Measurements from ENCODE around the gene UGT1A7. TPM values are rescaled to one million over a fixed set of nuclear protein-coding genes. Genes with fewer than 3 reads are reported as not detected.

Gene UGT1A7
- total and polyA plus RNA-seq, 9 donors, result 0.13 TPM; not detected in 8

- Histone ChIP-seq H3K27me3 (ENCODE audit: control insufficient read depth, insufficient read depth, low read length) (no peaks in the 10 kb centered on the region), H3K36me3 (ENCODE audit: control insufficient read depth, insufficient read depth, low read length) (no peaks in the 10 kb centered on the region), H3K27ac (ENCODE audit: low read length) (no peak overlapping the region), H3K9me3 (replicated peaks; ENCODE audit: control insufficient read depth, low read depth, low read length) (no peaks in the 10 kb centered on the region), H3K4me3 (ENCODE audit: low read length) (no peak overlapping the region), H3K4me1 (ENCODE audit: control insufficient read depth, insufficient read depth, low read length) (no peaks in the 10 kb centered on the region)
- DNase-seq, result no peak
- 72% methylated on average over 17 of the region's 17 CpGs for WGBS (ENCODE audit: insufficient coverage)
Observed at GRCh38 chr2:233794128-233794658, 112.5 kb downstream of the UGT1A7 start.

GRCh38 chr2:233795735-233796171 lies 114.1 kb downstream of the UGT1A7 start:
- DNase-seq, result no peak
- no peak overlapping the region for H3K4me3 ChIP-seq (ENCODE audit: low read length)
- no peak overlapping the region for H3K27ac ChIP-seq (ENCODE audit: low read length)
- no peaks in the 10 kb centered on the region for H3K36me3 ChIP-seq (ENCODE audit: control insufficient read depth, insufficient read depth, low read length)
- H3K27me3 ChIP-seq (ENCODE audit: control insufficient read depth, insufficient read depth, low read length), result no peaks in the 10 kb centered on the region
- WGBS (ENCODE audit: insufficient coverage), result 90% methylated on average over 13 of the region's 13 CpGs
- H3K4me1 ChIP-seq (ENCODE audit: control insufficient read depth, insufficient read depth, low read length), result no peaks in the 10 kb centered on the region
- H3K9me3 ChIP-seq (replicated peaks; ENCODE audit: control insufficient read depth, low read depth, low read length), result no peaks in the 10 kb centered on the region

- no peak for DNase-seq
- 70% methylated on average over 4 of the region's 9 CpGs for WGBS (ENCODE audit: insufficient coverage)
- Histone ChIP-seq H3K36me3 (ENCODE audit: control insufficient read depth, insufficient read depth, low read length) (no peaks in the 10 kb centered on the region), H3K4me1 (ENCODE audit: control insufficient read depth, insufficient read depth, low read length) (no peaks in the 10 kb centered on the region), H3K27ac (ENCODE audit: low read length) (no peak overlapping the region), H3K27me3 (ENCODE audit: control insufficient read depth, insufficient read depth, low read length) (no peaks in the 10 kb centered on the region), H3K4me3 (ENCODE audit: low read length) (no peak overlapping the region), H3K9me3 (replicated peaks; ENCODE audit: control insufficient read depth, low read depth, low read length) (no peaks in the 10 kb centered on the region)
Observed at GRCh38 chr2:233796254-233796653, 114.6 kb downstream of the UGT1A7 start.

- Histone ChIP-seq H3K4me3 (ENCODE audit: low read length) (no peak overlapping the region), H3K36me3 (ENCODE audit: control insufficient read depth, insufficient read depth, low read length) (no peaks in the 10 kb centered on the region), H3K9me3 (replicated peaks; ENCODE audit: control insufficient read depth, low read depth, low read length) (no peaks in the 10 kb centered on the region), H3K27ac (ENCODE audit: low read length) (no peak overlapping the region), H3K27me3 (ENCODE audit: control insufficient read depth, insufficient read depth, low read length) (peaks cover 2% of the 10 kb centered on the region), H3K4me1 (ENCODE audit: control insufficient read depth, insufficient read depth, low read length) (no peaks in the 10 kb centered on the region)
- WGBS (ENCODE audit: insufficient coverage), result 88% methylated on average over 12 of the region's 14 CpGs
- no peak for DNase-seq
Observed at GRCh38 chr2:233798335-233799086, 116.8 kb downstream of the UGT1A7 start.

GRCh38 chr2:233799087-233799665 lies 117.5 kb downstream of the UGT1A7 start:
- Histone ChIP-seq H3K36me3 (ENCODE audit: control insufficient read depth, insufficient read depth, low read length) (no peaks in the 10 kb centered on the region), H3K9me3 (replicated peaks; ENCODE audit: control insufficient read depth, low read depth, low read length) (no peaks in the 10 kb centered on the region), H3K27ac (ENCODE audit: low read length) (no peak overlapping the region), H3K4me1 (ENCODE audit: control insufficient read depth, insufficient read depth, low read length) (no peaks in the 10 kb centered on the region), H3K4me3 (ENCODE audit: low read length) (no peak overlapping the region), H3K27me3 (ENCODE audit: control insufficient read depth, insufficient read depth, low read length) (peaks cover 3% of the 10 kb centered on the region)
- no peak for DNase-seq
- WGBS (ENCODE audit: insufficient coverage), result 46% methylated on average over 2 of the region's 7 CpGs

- Histone ChIP-seq H3K4me3 (ENCODE audit: low read length) (no peak overlapping the region), H3K27ac (ENCODE audit: low read length) (no peak overlapping the region), H3K4me1 (ENCODE audit: control insufficient read depth, insufficient read depth, low read length) (no peaks in the 10 kb centered on the region), H3K27me3 (ENCODE audit: control insufficient read depth, insufficient read depth, low read length) (peaks cover 5% of the 10 kb centered on the region), H3K36me3 (ENCODE audit: control insufficient read depth, insufficient read depth, low read length) (no peaks in the 10 kb centered on the region), H3K9me3 (replicated peaks; ENCODE audit: control insufficient read depth, low read depth, low read length) (no peaks in the 10 kb centered on the region)
- no peak for DNase-seq
- WGBS (ENCODE audit: insufficient coverage), result 70% methylated on average over 4 of the region's 5 CpGs
Observed at GRCh38 chr2:233799716-233800115, 118.0 kb downstream of the UGT1A7 start.

GRCh38 chr2:233800208-233800607 lies 118.5 kb downstream of the UGT1A7 start:
- no peaks in the 10 kb centered on the region for H3K4me1 ChIP-seq (ENCODE audit: control insufficient read depth, insufficient read depth, low read length)
- no peak overlapping the region for H3K27ac ChIP-seq (ENCODE audit: low read length)
- H3K4me3 ChIP-seq (ENCODE audit: low read length), result no peak overlapping the region
- H3K9me3 ChIP-seq (replicated peaks; ENCODE audit: control insufficient read depth, low read depth, low read length), result no peaks in the 10 kb centered on the region
- no peaks in the 10 kb centered on the region for H3K36me3 ChIP-seq (ENCODE audit: control insufficient read depth, insufficient read depth, low read length)
- 83% methylated on average over 3 of the region's 7 CpGs for WGBS (ENCODE audit: insufficient coverage)
- H3K27me3 ChIP-seq (ENCODE audit: control insufficient read depth, insufficient read depth, low read length), result peaks cover 5% of the 10 kb centered on the region
- DNase-seq, result no peak

- WGBS (ENCODE audit: insufficient coverage), result no CpG with 5 or more reads among the region's 9 CpGs
- Histone ChIP-seq H3K27ac (ENCODE audit: low read length) (no peak overlapping the region), H3K4me3 (ENCODE audit: low read length) (no peak overlapping the region), H3K9me3 (replicated peaks; ENCODE audit: control insufficient read depth, low read depth, low read length) (no peaks in the 10 kb centered on the region), H3K27me3 (ENCODE audit: control insufficient read depth, insufficient read depth, low read length) (peaks cover 5% of the 10 kb centered on the region), H3K36me3 (ENCODE audit: control insufficient read depth, insufficient read depth, low read length) (no peaks in the 10 kb centered on the region), H3K4me1 (ENCODE audit: control insufficient read depth, insufficient read depth, low read length) (no peaks in the 10 kb centered on the region)
- DNase-seq, result no peak
Observed at GRCh38 chr2:233801357-233802131, 119.8 kb downstream of the UGT1A7 start.

- peaks cover 5% of the 10 kb centered on the region for H3K27me3 ChIP-seq (ENCODE audit: control insufficient read depth, insufficient read depth, low read length)
- no peaks in the 10 kb centered on the region for H3K9me3 ChIP-seq (replicated peaks; ENCODE audit: control insufficient read depth, low read depth, low read length)
Observed at GRCh38 chr2:233802132-233802815, 120.6 kb downstream of the UGT1A7 start.

More at GRCh38 chr2:233802132-233802815, 120.6 kb downstream of the UGT1A7 start:
- Histone ChIP-seq H3K27ac (ENCODE audit: low read length) (no peak overlapping the region), H3K4me1 (ENCODE audit: control insufficient read depth, insufficient read depth, low read length) (no peaks in the 10 kb centered on the region), H3K4me3 (ENCODE audit: low read length) (no peak overlapping the region), H3K36me3 (ENCODE audit: control insufficient read depth, insufficient read depth, low read length) (no peaks in the 10 kb centered on the region)
- WGBS (ENCODE audit: insufficient coverage), result 17% methylated on average over 1 of the region's 3 CpGs
- DNase-seq, result no peak

Data from muscle of leg (tissue), 11 donors.